WTC11 (cell line): ENCODE results near the gene LARP4B. TPM values are rescaled to one million over a fixed set of nuclear protein-coding genes. Genes with fewer than 3 reads are reported as not detected.

Source experiments
- ATAC-seq: fragments of 200-7000 bp; cut with Tn5 transposase; 2 replicates; pipeline ENCODE4 v1.10.0; 2021; ENCODE audit warnings: mild to moderate bottlenecking, moderate library complexity
- CTCF ChIA-PET: fragments of 300-600 bp; sonication (Branson Sonifier 250); formaldehyde crosslinking; loops from one replicate; lab custom pipeline; 2021; ENCODE audit warnings: antibody characterized with exemption; lab: Charles Lee
- POLR2A ChIA-PET: fragments of 350-600 bp; sonication (Branson Sonifier 250); formaldehyde crosslinking; loops from one replicate; lab custom pipeline; 2021; ENCODE audit warnings: antibody characterized with exemption; lab: Charles Lee
- DNase-seq: peaks from one replicate; pipeline ENCODE4 v3.0.0; 2021; ENCODE audit warnings: low spot score
- H3K27ac Mint-ChIP-seq: 2 replicates; pipeline ENCODE4 v1.8.0; 2021; ENCODE audit warnings: mixed read lengths
- H3K27me3 Mint-ChIP-seq: 2 replicates; pipeline ENCODE4 v1.8.0; 2021; ENCODE audit warnings: low read depth, mild to moderate bottlenecking, moderate library complexity, mixed read lengths
- H3K36me3 Mint-ChIP-seq: 2 replicates; pipeline ENCODE4 v1.8.0; 2021; ENCODE audit warnings: mixed read lengths
- H3K4me1 Mint-ChIP-seq: 2 replicates; pipeline ENCODE4 v1.8.0; 2022; ENCODE audit warnings: mixed read lengths
- H3K4me3 Mint-ChIP-seq: 2 replicates; pipeline ENCODE4 v1.8.0; 2021; ENCODE audit warnings: mild to moderate bottlenecking, moderate library complexity, mixed read lengths
- H3K9me3 Mint-ChIP-seq: 2 replicates; pipeline ENCODE4 v1.8.0; 2021; ENCODE audit warnings: mixed read lengths
- ATF1 ChIP-seq: sonication (generic); formaldehyde crosslinking; IDR thresholded peaks from 2 replicates; pipeline ENCODE4 v1.8.1; 2023; ENCODE audit warnings: mild to moderate bottlenecking, moderate library complexity, missing genetic modification reagents
- CBFB ChIP-seq: sonication (generic); formaldehyde crosslinking; IDR thresholded peaks from 2 replicates; pipeline ENCODE4 v1.8.1; 2022; ENCODE audit warnings: mild to moderate bottlenecking, low read depth, missing genetic modification reagents
- FOXP1 ChIP-seq: sonication (generic); formaldehyde crosslinking; IDR thresholded peaks from 2 replicates; pipeline ENCODE4 v1.8.0; 2022; ENCODE audit warnings: missing genetic modification reagents, mild to moderate bottlenecking, moderate library complexity, borderline replicate concordance
- MXD4 ChIP-seq: fragments of 250-450 bp; sonication (Bioruptor Pico); IDR thresholded peaks from 2 replicates; pipeline ENCODE4 v1.8.0; 2021; ENCODE audit warnings: mild to moderate bottlenecking, moderate library complexity, borderline replicate concordance
- NR2C2 ChIP-seq: sonication (generic); formaldehyde crosslinking; IDR thresholded peaks from 2 replicates; pipeline ENCODE4 v1.8.0; 2022; ENCODE audit warnings: mild to moderate bottlenecking, missing genetic modification reagents
- NR3C1 ChIP-seq: sonication (generic); formaldehyde crosslinking; conservative IDR thresholded peaks from 2 replicates; pipeline ENCODE4 v1.8.1; 2023; ENCODE audit warnings: low read depth, mild to moderate bottlenecking, missing genetic modification reagents
- SMAD3 ChIP-seq: sonication (generic); formaldehyde crosslinking; IDR thresholded peaks from 2 replicates; pipeline ENCODE4 v1.8.0; 2022; ENCODE audit warnings: missing genetic modification reagents, mild to moderate bottlenecking, borderline replicate concordance
- SP1 ChIP-seq: sonication (generic); formaldehyde crosslinking; conservative IDR thresholded peaks from 2 replicates; pipeline ENCODE4 v1.8.1; 2022; ENCODE audit warnings: missing genetic modification reagents
- ZNF671 ChIP-seq: fragments of 250-450 bp; sonication (Bioruptor Pico); IDR thresholded peaks from 2 replicates; pipeline ENCODE4 v1.8.0; 2021; ENCODE audit warnings: mild to moderate bottlenecking
- total RNA-seq: library from RNA; stranded (reverse); gene quantifications from 3 replicates; pipeline ENCODE4 v1.2.3, GENCODE V29; 2021
- TF ChIP-seq, protein P1 (sequence below): sonication (generic); formaldehyde crosslinking; IDR thresholded peaks from 2 replicates; pipeline ENCODE4 v1.8.0; 2023; ENCODE audit warnings: mild to moderate bottlenecking, missing genetic modification reagents
- TF ChIP-seq, protein P2 (sequence below): sonication (generic); formaldehyde crosslinking; IDR thresholded peaks from 2 replicates; pipeline ENCODE4 v1.8.0; 2022; ENCODE audit warnings: mild to moderate bottlenecking, missing genetic modification reagents
- TF ChIP-seq, protein P3 (sequence below): sonication (generic); formaldehyde crosslinking; IDR thresholded peaks from 2 replicates; pipeline ENCODE4 v1.8.1; 2022; ENCODE audit warnings: mild to moderate bottlenecking, moderate library complexity, missing genetic modification reagents
- TF ChIP-seq, protein P4 (sequence below): sonication (generic); formaldehyde crosslinking; IDR thresholded peaks from 2 replicates; pipeline ENCODE4 v1.8.1; 2023; ENCODE audit warnings: mild to moderate bottlenecking, missing genetic modification reagents, moderate library complexity
- TF ChIP-seq, protein P5 (sequence below): sonication (generic); formaldehyde crosslinking; IDR thresholded peaks from 2 replicates; pipeline ENCODE4 v1.8.1; 2023; ENCODE audit warnings: mild to moderate bottlenecking, missing genetic modification reagents
- TF ChIP-seq, protein P6 (sequence below): sonication (generic); formaldehyde crosslinking; IDR thresholded peaks from 2 replicates; pipeline ENCODE4 v1.8.0; 2023; ENCODE audit warnings: missing genetic modification reagents

Gene LARP4B
- total RNA-seq, 1 experiment from 2014 or later = 87.1 TPM

DNA sequence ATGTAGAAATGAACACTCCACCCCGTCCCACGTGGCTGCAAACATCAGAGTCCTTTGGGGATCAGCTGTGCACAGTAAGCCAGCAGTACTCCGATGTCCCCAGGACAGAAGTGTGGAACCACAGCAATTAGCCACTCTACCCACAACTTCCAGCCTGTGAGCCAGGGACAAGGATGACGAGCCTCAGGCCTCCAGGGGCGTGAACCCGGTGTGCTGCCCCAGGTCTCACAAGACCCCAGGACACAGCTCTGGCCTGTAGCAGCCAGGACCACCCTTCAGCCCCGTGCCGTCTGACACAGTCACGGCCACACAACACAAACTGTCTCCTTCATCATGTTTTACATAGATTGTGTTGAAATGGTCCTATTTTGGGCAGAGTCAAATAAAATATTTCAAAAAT, 129.0 kb downstream of the LARP4B start (continued):
- TF ChIP-seq, protein P1, sequence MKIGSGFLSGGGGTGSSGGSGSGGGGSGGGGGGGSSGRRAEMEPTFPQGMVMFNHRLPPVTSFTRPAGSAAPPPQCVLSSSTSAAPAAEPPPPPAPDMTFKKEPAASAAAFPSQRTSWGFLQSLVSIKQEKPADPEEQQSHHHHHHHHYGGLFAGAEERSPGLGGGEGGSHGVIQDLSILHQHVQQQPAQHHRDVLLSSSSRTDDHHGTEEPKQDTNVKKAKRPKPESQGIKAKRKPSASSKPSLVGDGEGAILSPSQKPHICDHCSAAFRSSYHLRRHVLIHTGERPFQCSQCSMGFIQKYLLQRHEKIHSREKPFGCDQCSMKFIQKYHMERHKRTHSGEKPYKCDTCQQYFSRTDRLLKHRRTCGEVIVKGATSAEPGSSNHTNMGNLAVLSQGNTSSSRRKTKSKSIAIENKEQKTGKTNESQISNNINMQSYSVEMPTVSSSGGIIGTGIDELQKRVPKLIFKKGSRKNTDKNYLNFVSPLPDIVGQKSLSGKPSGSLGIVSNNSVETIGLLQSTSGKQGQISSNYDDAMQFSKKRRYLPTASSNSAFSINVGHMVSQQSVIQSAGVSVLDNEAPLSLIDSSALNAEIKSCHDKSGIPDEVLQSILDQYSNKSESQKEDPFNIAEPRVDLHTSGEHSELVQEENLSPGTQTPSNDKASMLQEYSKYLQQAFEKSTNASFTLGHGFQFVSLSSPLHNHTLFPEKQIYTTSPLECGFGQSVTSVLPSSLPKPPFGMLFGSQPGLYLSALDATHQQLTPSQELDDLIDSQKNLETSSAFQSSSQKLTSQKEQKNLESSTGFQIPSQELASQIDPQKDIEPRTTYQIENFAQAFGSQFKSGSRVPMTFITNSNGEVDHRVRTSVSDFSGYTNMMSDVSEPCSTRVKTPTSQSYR (CRISPR knock-in tag) = no peak

DNA sequence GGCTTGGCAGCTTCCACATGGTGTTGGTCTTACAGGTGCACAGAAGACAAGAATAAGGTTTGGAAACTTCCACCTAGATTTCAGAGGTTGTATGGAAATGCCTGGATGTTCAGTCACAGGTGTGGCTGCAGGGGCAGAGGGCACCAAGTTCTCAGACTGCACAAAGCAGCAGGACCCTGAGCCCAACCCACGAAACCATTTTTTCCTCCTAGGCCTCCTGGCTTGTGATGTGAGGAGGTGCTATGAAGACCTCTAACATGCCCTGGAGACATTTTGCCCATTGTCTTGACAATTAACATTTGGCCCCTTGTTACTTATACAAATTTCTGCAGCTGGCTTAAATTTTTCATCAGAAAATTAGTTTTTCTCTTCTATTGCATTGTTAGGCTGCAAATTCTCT, 134.3 kb downstream of the LARP4B start:
- H3K9me3 Mint-ChIP-seq = peaks cover 51% of the 10 kb centered on the region
- TF ChIP-seq, protein P2, sequence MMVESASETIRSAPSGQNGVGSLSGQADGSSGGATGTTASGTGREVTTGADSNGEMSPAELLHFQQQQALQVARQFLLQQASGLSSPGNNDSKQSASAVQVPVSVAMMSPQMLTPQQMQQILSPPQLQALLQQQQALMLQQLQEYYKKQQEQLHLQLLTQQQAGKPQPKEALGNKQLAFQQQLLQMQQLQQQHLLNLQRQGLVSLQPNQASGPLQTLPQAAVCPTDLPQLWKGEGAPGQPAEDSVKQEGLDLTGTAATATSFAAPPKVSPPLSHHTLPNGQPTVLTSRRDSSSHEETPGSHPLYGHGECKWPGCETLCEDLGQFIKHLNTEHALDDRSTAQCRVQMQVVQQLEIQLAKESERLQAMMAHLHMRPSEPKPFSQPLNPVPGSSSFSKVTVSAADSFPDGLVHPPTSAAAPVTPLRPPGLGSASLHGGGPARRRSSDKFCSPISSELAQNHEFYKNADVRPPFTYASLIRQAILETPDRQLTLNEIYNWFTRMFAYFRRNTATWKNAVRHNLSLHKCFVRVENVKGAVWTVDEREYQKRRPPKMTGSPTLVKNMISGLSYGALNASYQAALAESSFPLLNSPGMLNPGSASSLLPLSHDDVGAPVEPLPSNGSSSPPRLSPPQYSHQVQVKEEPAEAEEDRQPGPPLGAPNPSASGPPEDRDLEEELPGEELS = no peak
- TF ChIP-seq, protein P3, sequence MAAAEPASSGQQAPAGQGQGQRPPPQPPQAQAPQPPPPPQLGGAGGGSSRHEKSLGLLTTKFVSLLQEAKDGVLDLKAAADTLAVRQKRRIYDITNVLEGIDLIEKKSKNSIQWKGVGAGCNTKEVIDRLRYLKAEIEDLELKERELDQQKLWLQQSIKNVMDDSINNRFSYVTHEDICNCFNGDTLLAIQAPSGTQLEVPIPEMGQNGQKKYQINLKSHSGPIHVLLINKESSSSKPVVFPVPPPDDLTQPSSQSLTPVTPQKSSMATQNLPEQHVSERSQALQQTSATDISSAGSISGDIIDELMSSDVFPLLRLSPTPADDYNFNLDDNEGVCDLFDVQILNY (CRISPR knock-in tag) = no peak
- TF ChIP-seq, protein P4, sequence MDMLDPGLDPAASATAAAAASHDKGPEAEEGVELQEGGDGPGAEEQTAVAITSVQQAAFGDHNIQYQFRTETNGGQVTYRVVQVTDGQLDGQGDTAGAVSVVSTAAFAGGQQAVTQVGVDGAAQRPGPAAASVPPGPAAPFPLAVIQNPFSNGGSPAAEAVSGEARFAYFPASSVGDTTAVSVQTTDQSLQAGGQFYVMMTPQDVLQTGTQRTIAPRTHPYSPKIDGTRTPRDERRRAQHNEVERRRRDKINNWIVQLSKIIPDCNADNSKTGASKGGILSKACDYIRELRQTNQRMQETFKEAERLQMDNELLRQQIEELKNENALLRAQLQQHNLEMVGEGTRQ (CRISPR knock-in tag) = no peak
- TF ChIP-seq SMAD3 (CRISPR knock-in tag) (no peak), CBFB (CRISPR knock-in tag) (no peak), SP1 (CRISPR knock-in tag) (no peak)
- TF ChIP-seq, protein P5, sequence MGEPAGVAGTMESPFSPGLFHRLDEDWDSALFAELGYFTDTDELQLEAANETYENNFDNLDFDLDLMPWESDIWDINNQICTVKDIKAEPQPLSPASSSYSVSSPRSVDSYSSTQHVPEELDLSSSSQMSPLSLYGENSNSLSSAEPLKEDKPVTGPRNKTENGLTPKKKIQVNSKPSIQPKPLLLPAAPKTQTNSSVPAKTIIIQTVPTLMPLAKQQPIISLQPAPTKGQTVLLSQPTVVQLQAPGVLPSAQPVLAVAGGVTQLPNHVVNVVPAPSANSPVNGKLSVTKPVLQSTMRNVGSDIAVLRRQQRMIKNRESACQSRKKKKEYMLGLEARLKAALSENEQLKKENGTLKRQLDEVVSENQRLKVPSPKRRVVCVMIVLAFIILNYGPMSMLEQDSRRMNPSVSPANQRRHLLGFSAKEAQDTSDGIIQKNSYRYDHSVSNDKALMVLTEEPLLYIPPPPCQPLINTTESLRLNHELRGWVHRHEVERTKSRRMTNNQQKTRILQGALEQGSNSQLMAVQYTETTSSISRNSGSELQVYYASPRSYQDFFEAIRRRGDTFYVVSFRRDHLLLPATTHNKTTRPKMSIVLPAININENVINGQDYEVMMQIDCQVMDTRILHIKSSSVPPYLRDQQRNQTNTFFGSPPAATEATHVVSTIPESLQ = no peak
- TF ChIP-seq, protein P6, sequence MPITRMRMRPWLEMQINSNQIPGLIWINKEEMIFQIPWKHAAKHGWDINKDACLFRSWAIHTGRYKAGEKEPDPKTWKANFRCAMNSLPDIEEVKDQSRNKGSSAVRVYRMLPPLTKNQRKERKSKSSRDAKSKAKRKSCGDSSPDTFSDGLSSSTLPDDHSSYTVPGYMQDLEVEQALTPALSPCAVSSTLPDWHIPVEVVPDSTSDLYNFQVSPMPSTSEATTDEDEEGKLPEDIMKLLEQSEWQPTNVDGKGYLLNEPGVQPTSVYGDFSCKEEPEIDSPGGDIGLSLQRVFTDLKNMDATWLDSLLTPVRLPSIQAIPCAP (CRISPR knock-in tag) = no peak
- CTCF ChIA-PET = no interaction called here
- H3K36me3 Mint-ChIP-seq = peaks cover 34% of the 10 kb centered on the region
- ATAC-seq (no peak), DNase-seq (no peak)
- H3K27me3 Mint-ChIP-seq = peaks cover 8% of the 10 kb centered on the region
- no peak overlapping the region for H3K27ac Mint-ChIP-seq
- no peak overlapping the region for H3K4me3 Mint-ChIP-seq
- no peaks in the 10 kb centered on the region for H3K4me1 Mint-ChIP-seq
- POLR2A ChIA-PET = no interaction called here

DNA sequence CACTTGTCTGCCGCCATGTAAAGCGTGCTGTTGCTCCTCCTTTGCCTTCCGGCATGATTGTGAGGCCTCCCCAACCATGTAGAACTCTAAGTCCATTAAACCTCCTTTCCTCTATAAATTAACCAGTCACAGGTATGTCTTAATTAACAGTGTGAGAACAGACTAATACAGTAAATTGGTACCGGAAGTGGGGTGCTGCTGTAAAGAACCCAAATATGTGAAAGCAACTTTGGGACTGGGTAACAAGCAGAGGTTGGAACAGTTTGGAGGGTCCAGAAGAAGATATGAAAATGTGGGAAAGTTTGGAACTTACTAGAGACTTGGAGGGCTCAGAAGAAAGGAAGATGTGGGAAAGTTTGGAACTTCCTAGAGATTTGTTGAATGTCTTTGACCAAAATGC, 135.3 kb downstream of the LARP4B start:
- peaks cover 8% of the 10 kb centered on the region for H3K27me3 Mint-ChIP-seq
- POLR2A ChIA-PET = no interaction called here
- ATAC-seq = no peak
- no peaks in the 10 kb centered on the region for H3K4me1 Mint-ChIP-seq
- H3K4me3 Mint-ChIP-seq = no peak overlapping the region
- CTCF ChIA-PET = no interaction called here
- DNase-seq = no peak
- H3K9me3 Mint-ChIP-seq = peaks cover 51% of the 10 kb centered on the region
- no peak for TF ChIP-seq NR3C1 (CRISPR knock-in tag)
- no peak for TF ChIP-seq ZNF671 (CRISPR knock-in tag)
- TF ChIP-seq MXD4 (CRISPR knock-in tag) = no peak
- TF ChIP-seq FOXP1 (CRISPR knock-in tag) = no peak
- no peak for TF ChIP-seq SMAD3 (CRISPR knock-in tag)
- TF ChIP-seq ATF1 (CRISPR knock-in tag) = no peak
- TF ChIP-seq NR2C2 (CRISPR knock-in tag) = no peak
- TF ChIP-seq, protein P4 (CRISPR knock-in tag) = no peak
- TF ChIP-seq, all 79 proteins: peak for 0
- H3K27ac Mint-ChIP-seq = no peak overlapping the region
- H3K36me3 Mint-ChIP-seq = peaks cover 34% of the 10 kb centered on the region
